GM19240 (cell line): ENCODE measurements around the gene AP1M2.
"Not testable (repeated sequence)": the region's sequence is repeated elsewhere in the genome, so short reads cannot be mapped to it uniquely, and the experiment has no call there.

Source experiments
- DNase-seq: peaks from one replicate; pipeline ENCODE4 v3.0.0; 2011; ENCODE audit warnings: low spot score; ENCODE audit not compliant: insufficient read length

The AP1M2 gene

GRCh38 chr19:10565567-10566407 is 21.3 kb downstream of the AP1M2 start, which contains the start of gene KRI1:
TSS of gene KRI1 (minus strand) at chr19:10566010. CDS start at chr19:10565999, 11 bp downstream.
- DNase-seq = peak; percentile 92

GRCh38 chr19:10565028-10565566 is 22.0 kb downstream of the AP1M2 start:
- DNase-seq = peak; percentile 77

GRCh38 chr19:10562609-10563008 is 24.5 kb downstream of the AP1M2 start:
- DNase-seq = no peak

- DNase-seq = no peak
Observed at GRCh38 chr19:10560154-10560553, 27.0 kb downstream of the AP1M2 start.

- DNase-seq = no peak
Observed at GRCh38 chr19:10557603-10558197, 29.4 kb downstream of the AP1M2 start.

GRCh38 chr19:10555610-10555973 is 31.5 kb downstream of the AP1M2 start:
- DNase-seq = no peak

- DNase-seq = no peak
Observed at GRCh38 chr19:10554760-10555609, 32.1 kb downstream of the AP1M2 start.

- peak; percentile 64 for DNase-seq
Observed at GRCh38 chr19:10553943-10554381, 33.1 kb downstream of the AP1M2 start.

GRCh38 chr19:10553087-10553667 is 33.9 kb downstream of the AP1M2 start:
- no peak for DNase-seq

- DNase-seq = no peak
Observed at GRCh38 chr19:10552510-10553053, 34.5 kb downstream of the AP1M2 start.

- DNase-seq = no peak
Observed at GRCh38 chr19:10551698-10552301, 35.3 kb downstream of the AP1M2 start.

GRCh38 chr19:10551006-10551405 is 36.1 kb downstream of the AP1M2 start:
- not testable (repeated sequence) for DNase-seq

- no peak for DNase-seq
Observed at GRCh38 chr19:10550336-10550735, 36.8 kb downstream of the AP1M2 start.

GRCh38 chr19:10549733-10550132 is 37.4 kb downstream of the AP1M2 start:
- no peak for DNase-seq

GRCh38 chr19:10548746-10549276 is 38.3 kb downstream of the AP1M2 start:
- DNase-seq = no peak

GRCh38 chr19:10546817-10547216 is 40.3 kb downstream of the AP1M2 start:
- no peak for DNase-seq

GRCh38 chr19:10544753-10545251 is 42.3 kb downstream of the AP1M2 start:
- no peak for DNase-seq

- no peak for DNase-seq
Observed at GRCh38 chr19:10544242-10544752, 42.8 kb downstream of the AP1M2 start.

GRCh38 chr19:10543420-10544241 is 43.5 kb downstream of the AP1M2 start, which contains the start of gene ATG4D:
TSS of gene ATG4D (plus strand) at chr19:10543904. CDS start at chr19:10544091, 187 bp downstream.
- DNase-seq = peak; percentile 94
